ENCODE data around the gene FBXO3. TPM values are rescaled to one million over a fixed set of nuclear protein-coding genes. Genes with fewer than 3 reads are reported as not detected.

Gene FBXO3
- total RNA-seq, 1 experiment from 2014 or later, result 27.2 TPM

- no TSS peak for BruUV-seq (replicated peaks)
Measured at GRCh38 chr11:33696931-33697638, 77.2 kb downstream of the FBXO3 start.

More at GRCh38 chr11:33696931-33697638, 77.2 kb downstream of the FBXO3 start:
- H3K27me3 ChIP-seq (ENCODE audit: insufficient read depth, low read length), result no peaks in the 10 kb centered on the region
- H2AFZ ChIP-seq (ENCODE audit: low read depth, low read length, poor library complexity, severe bottlenecking), result no peak overlapping the region
- H3K36me3 ChIP-seq (ENCODE audit: control insufficient read depth in 1 of 2, insufficient read depth in 2 of 2, low read length in 2 of 2), result no peaks in the 10 kb centered on the region
- no peaks in the 10 kb centered on the region for H3K79me2 ChIP-seq (ENCODE audit: insufficient read depth, low read length)
- no peak for TF ChIP-seq REST (IDR thresholded peaks at IDR 0.05; ENCODE audit: low read depth)
- no peaks in the 10 kb centered on the region for H3K9me2 ChIP-seq (ENCODE audit: insufficient read depth)
- ChIA-PET CTCF (interaction anchor here (3.4 kb wide), 1 partner anchor 45 kb away, joined by 10 read pairs; no protein-coding TSS in a partner anchor), RAD21 (ENCODE audit: low non-redundant PET in 1 of 2, low total read pairs in 2 of 2, uncharacterized antibody in 2 of 2, unreplicated experiment in 2 of 2) (no interaction called here), POLR2A (no interaction called here)
- H3K9me3 ChIP-seq (ENCODE audit: control insufficient read depth in 1 of 2, insufficient read depth in 1 of 2, low read depth in 1 of 2, low read length in 2 of 2), result no peaks in the 10 kb centered on the region
- no peak overlapping the region for H3K4me2 ChIP-seq (ENCODE audit: low read length)
- no peaks in the 10 kb centered on the region for H4K20me1 ChIP-seq (ENCODE audit: insufficient read depth)
- H3K4me1 ChIP-seq (ENCODE audit: control insufficient read depth in 1 of 2, insufficient read depth in 2 of 2, low read length in 2 of 2), result peaks cover 26 to 71% of the 10 kb centered on the region in 2 experiments
- H3K9ac ChIP-seq (ENCODE audit: low read length), result no peak overlapping the region
- no peak overlapping the region for H3K4me3 ChIP-seq (replicated peaks in 1 of 2; ENCODE audit: low read depth in 1 of 2, low read length in 2 of 2)
- ATAC-seq (no peak), DNase-seq (ENCODE audit: low read depth, low spot score) (no peak)
- H3K27ac ChIP-seq (ENCODE audit: low read depth, low read length), result no peak overlapping the region
- intact Hi-C loops (cut with micrococcal nuclease), result loop anchor here (10.0 kb wide), 1 partner anchor 812 kb away; no protein-coding TSS in a partner anchor
